Heart left ventricle (tissue), 16 donors: Measurements from ENCODE around the gene FAU. TPM values are rescaled to one million over a fixed set of nuclear protein-coding genes. Genes with fewer than 3 reads are reported as not detected.
A peak's percentile ranks its signal among the peaks of the same experiment; 100 is the strongest.

ENCODE experiments used
- ATAC-seq, 4 donors: fragments of 200-7000 bp; cut with Tn5 transposase; one replicate each; pipeline ENCODE4 v1.9.1; 2020 to 2022; ENCODE audit warnings: moderate library complexity in 4 of 4, mild to moderate bottlenecking in 3 of 4, moderate number of reproducible peaks in 1 of 4
- DNase-seq, 5 donors: peaks; one replicate each; pipeline ENCODE4 v3.0.0-alpha.2; 2020
- H3K27ac ChIP-seq, 12 donors: fragments of 200-600 bp; sonication (generic) in 4 of 12; one replicate each; pipeline versions ENCODE4 v1.5.0 to v1.8.0; 2016 to 2022; ENCODE audit warnings: mild to moderate bottlenecking in 2 of 12
- H3K27me3 ChIP-seq, 9 donors: fragments of 200-600 bp; sonication (generic) in 2 of 9; one replicate each; pipeline versions ENCODE4 v1.5.1 to v1.8.0; 2016 to 2022; ENCODE audit warnings: mild to moderate bottlenecking in 3 of 9
- H3K36me3 ChIP-seq, 9 donors: fragments of 200-600 bp; sonication (generic) in 2 of 9; one replicate each; pipeline versions ENCODE4 v1.5.0 to v1.8.0; 2018 to 2022; ENCODE audit warnings: mild to moderate bottlenecking in 2 of 9
- H3K4me1 ChIP-seq, 12 donors: fragments of 200-600 bp; sonication (generic) in 4 of 12; one replicate each; pipeline versions ENCODE4 v1.5.0 to v1.8.0; 2016 to 2022; ENCODE audit warnings: mild to moderate bottlenecking in 3 of 12
- H3K4me3 ChIP-seq, 12 donors: fragments of 200-600 bp; sonication (generic) in 4 of 12; one replicate each; pipeline versions ENCODE4 v1.5.0 to v1.8.0; 2017 to 2022; ENCODE audit warnings: mild to moderate bottlenecking in 9 of 12, moderate library complexity in 4 of 12
- H3K9me3 ChIP-seq, 12 donors: fragments of 200-600 bp; sonication (generic) in 4 of 12; one replicate each; pipeline versions ENCODE4 v1.5.0 to v1.8.0; 2016 to 2022; ENCODE audit warnings: mild to moderate bottlenecking in 1 of 12
- CTCF ChIP-seq, 12 donors: fragments of 200-600 bp; sonication (generic) in 4 of 12; IDR thresholded peaks; one replicate each; pipeline versions ENCODE4 v1.5.0 to v1.8.0; 2018 to 2022; ENCODE audit warnings: antibody characterized with exemption in 12 of 12, mild to moderate bottlenecking in 5 of 12
- POLR2A ChIP-seq, 2 donors: fragments of 450-650 bp; IDR thresholded peaks; one replicate each; pipeline ENCODE4 v1.6.1; 2017; ENCODE audit warnings: antibody characterized with exemption in 2 of 2, mild to moderate bottlenecking in 2 of 2, moderate library complexity in 2 of 2
- WGBS, 4 donors: extraction: QIAGEN DNeasy Blood & Tissue Kit in 2 of 4; methylation state at CpG; one replicate each; pipeline versions ENCODE4 v1.1.5 to v1.1.7; 2013 to 2018; 5-methylcytosine and 5-hydroxymethylcytosine counted together
- intact Hi-C, 10 donors: fragments of 100-400 bp; cut with DNase I; formaldehyde crosslinking; loops; one replicate each; pipeline versions ENCODE4 v1.11.1 to v1.14.2; 2022
- polyA plus RNA-seq, 2 donors: library from polyadenylated mRNA; stranded (reverse); fragments of 200-250 nt; gene quantifications; one replicate each; pipeline ENCODE4 v1.2.3, GENCODE V29; 2013
- total RNA-seq, 9 donors: library from RNA; depleted of rRNA in 2 of 9; stranded (reverse); fragments of >200 nt in 2 of 9; fragmentation: NEBNext Ultra II Directional in 3 of 9; extraction: Animal tissue kit (Norgen Biotek cat#: 25700) in 3 of 9; gene quantifications; one replicate each; pipeline versions ENCODE4 v1.1.0 to v1.2.4, GENCODE V29; 2016 to 2023
- donor health status: ischemic (EF 13 %, LVEDD 7.1; RV severe dilation, severe dysfunction).
- donor health status: healthy with polysubstance abuse.
- donor health status: DM: no; HTN: yes; CAD: no.
- donor health status: DM: no; HTN: no; CAD: no.
- donor health status: ischemic (EF 25% LVEDD 6.9; RV normal size, moderate dysfunction).
- donor health status: ischemic (EF 25% LVEDD 5.7; RV mildly dilated, moderate dysfunction).
- donor health status: healthy.
- donor health status: DM: yes; HTN: yes; CAD: no.
- donor health status: ischemic (EF 35%, LVEDD 5.7; RV mildly dilated, moderate dysfunction).
- donor health status: nonischemic (EF 11% LVEDD 7.7; RV severe dilation, severe dysfunction).
- donor health status: DM: yes; HTN: yes; CAD: no.
- donor health status: PGD.
- donor health status: ischemic (EF 29% LVEDD 5.4; RV normal size, mild dysfunction).
- donor health status: nonischemic (EF 23%, LVEDD 6.1; RV moderate dilation, normal function).

Gene FAU
- total and polyA plus RNA-seq, 11 donors = 388 to 1,119 (median 641) TPM

DNA sequence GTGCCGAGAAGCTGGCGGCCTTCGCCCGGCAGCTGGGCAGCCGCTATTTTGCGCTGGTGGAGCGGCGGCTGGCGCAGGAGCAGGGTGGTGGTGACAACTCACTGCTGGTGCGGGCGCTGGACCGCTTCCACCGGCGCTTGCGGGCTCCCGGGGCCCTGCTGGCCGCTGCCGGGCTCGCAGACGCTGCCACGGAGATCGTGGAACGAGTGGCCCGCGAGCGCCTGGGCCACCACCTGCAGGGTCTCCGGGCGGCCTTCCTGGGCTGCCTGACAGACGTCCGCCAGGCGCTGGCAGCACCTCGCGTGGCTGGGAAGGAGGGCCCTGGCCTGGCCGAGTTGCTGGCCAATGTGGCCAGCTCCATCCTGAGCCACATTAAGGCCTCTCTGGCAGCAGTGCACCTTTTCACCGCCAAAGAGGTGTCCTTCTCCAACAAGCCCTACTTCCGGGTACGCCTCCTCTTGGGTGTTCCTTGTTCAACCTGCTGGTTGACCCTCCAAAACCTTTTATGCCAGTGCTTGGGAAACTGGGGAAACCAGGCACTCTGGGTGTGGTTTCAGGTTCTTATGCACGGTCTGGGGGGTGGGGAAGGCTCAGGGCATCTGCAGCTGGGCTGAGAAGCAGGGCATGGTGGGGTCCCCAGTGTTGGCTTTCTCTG is 13.3 kb downstream of the FAU start:
- H3K27ac ChIP-seq = no peak overlapping the region
- intact Hi-C loops = loop anchor here in 1 of 10 donors (10.0 kb wide), 1 partner anchor 194 kb away; the partner anchor contains the start of gene ATG2A
- 93 to 96% (median 94%) methylated on average over 16 to 38 of the region's 38 CpGs for WGBS, 4 donors
- no peak for TF ChIP-seq POLR2A (IDR thresholded peaks at IDR 0.05)
- no peak for TF ChIP-seq CTCF (IDR thresholded peaks at IDR 0.05)
- H3K4me1 ChIP-seq = peaks cover 0 to 56% (median 37%) of the 10 kb centered on the region in 12 donors
- peaks cover 0 to 40% (median 28%) of the 10 kb centered on the region in 9 donors for H3K36me3 ChIP-seq
- H3K9me3 ChIP-seq = no peaks in the 10 kb centered on the region
- DNase-seq (no peak), ATAC-seq (no peak)
- no peak overlapping the region for H3K4me3 ChIP-seq
- peaks cover 0 to 5% (median 0%) of the 10 kb centered on the region in 9 donors for H3K27me3 ChIP-seq

DNA sequence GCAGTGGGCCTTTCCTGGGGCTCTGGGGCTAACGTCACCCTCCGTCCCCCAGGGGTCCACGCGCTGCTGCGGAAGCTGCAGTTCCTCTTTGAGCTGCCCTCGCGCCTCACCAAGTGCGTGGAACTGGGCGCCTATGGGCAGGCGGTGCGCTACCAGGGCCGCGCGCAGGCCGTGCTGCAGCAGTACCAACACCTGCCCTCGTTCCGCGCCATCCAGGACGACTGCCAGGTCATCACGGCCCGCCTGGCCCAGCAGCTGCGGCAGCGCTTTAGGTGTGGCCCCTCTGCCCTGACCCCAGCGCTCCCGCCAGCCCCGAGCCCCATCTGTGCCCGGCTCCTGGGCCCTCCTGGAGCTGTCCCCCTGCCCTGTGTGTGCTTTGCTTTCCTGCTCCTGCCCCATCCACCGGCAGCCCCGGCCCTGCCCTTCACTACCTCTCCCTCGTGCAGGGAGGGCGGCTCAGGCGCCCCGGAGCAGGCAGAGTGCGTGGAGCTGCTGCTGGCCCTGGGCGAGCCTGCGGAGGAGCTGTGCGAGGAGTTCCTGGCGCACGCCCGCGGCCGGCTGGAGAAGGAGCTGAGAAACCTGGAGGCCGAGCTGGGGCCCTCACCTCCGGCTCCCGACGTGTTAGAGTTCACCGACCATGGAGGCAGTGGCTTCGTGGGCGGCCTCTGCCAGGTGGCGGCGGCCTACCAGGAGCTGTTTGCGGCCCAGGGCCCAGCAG is 14.0 kb downstream of the FAU start:
- H3K4me3 ChIP-seq = no peak overlapping the region
- DNase-seq = peak in 1 of 5 donors; percentile 15
- intact Hi-C loops = loop anchor here in 1 of 10 donors (10.0 kb wide), 1 partner anchor 193 kb away; the partner anchor contains the start of gene ATG2A
- peaks cover 0 to 56% (median 37%) of the 10 kb centered on the region in 12 donors for H3K4me1 ChIP-seq
- peaks cover 0 to 41% (median 28%) of the 10 kb centered on the region in 9 donors for H3K36me3 ChIP-seq
- no peaks in the 10 kb centered on the region for H3K27me3 ChIP-seq
- TF ChIP-seq CTCF (IDR thresholded peaks at IDR 0.05) (no peak), POLR2A (IDR thresholded peaks at IDR 0.05) (no peak)
- no peaks in the 10 kb centered on the region for H3K9me3 ChIP-seq
- H3K27ac ChIP-seq = no peak overlapping the region
- 95 to 97% (median 96%) methylated on average over 39 to 52 of the region's 52 CpGs for WGBS, 4 donors
- ATAC-seq = no peak

GRCh38 chr11:65107078-65107477 is 14.9 kb downstream of the FAU start:
- Histone ChIP-seq H3K27me3 (no peaks in the 10 kb centered on the region), H3K4me1 (peaks cover 0 to 56% (median 39%) of the 10 kb centered on the region in 12 donors), H3K9me3 (no peaks in the 10 kb centered on the region), H3K36me3 (peaks cover 0 to 47% (median 28%) of the 10 kb centered on the region in 9 donors), H3K4me3 (no peak overlapping the region), H3K27ac (no peak overlapping the region)
- intact Hi-C loops = loop anchor here in 1 of 10 donors (10.0 kb wide), 1 partner anchor 192 kb away; the partner anchor contains the start of gene ATG2A
- WGBS, 4 donors = 95 to 97% (median 96%) methylated on average over 11 to 15 of the region's 15 CpGs
- ATAC-seq (no peak), DNase-seq (peak in 1 of 5 donors; percentile 14)
- no peak for TF ChIP-seq POLR2A (IDR thresholded peaks at IDR 0.05)
- TF ChIP-seq CTCF (IDR thresholded peaks at IDR 0.05) = no peak

GRCh38 chr11:65104628-65105027 is 17.3 kb downstream of the FAU start:
- peak overlapping the region; percentile 21 to 87 (median 76) for H3K27ac ChIP-seq
- intact Hi-C loops = loop anchor here in 1 of 10 donors (10.0 kb wide), 1 partner anchor 190 kb away; the partner anchor contains the start of gene ATG2A
- DNase-seq (peak in 1 of 5 donors; percentile 12), ATAC-seq (peak in 2 of 4 donors; percentile 58 to 60)
- 46 to 65% (median 52%) methylated on average over 4 of the region's 4 CpGs for WGBS, 4 donors
- peaks cover 0 to 43% (median 26%) of the 10 kb centered on the region in 9 donors for H3K36me3 ChIP-seq
- no peaks in the 10 kb centered on the region for H3K9me3 ChIP-seq
- H3K4me1 ChIP-seq = peaks cover 0 to 50% (median 32%) of the 10 kb centered on the region in 12 donors
- no peak overlapping the region for H3K4me3 ChIP-seq
- H3K27me3 ChIP-seq = no peaks in the 10 kb centered on the region
- TF ChIP-seq CTCF (IDR thresholded peaks at IDR 0.05) = no peak
- no peak for TF ChIP-seq POLR2A (IDR thresholded peaks at IDR 0.05)
